CD4-positive, alpha-beta memory T cell (primary cell): ENCODE data around the gene ACACA. TPM values are rescaled to one million over a fixed set of nuclear protein-coding genes. Genes with fewer than 3 reads are reported as not detected.

Source experiments
- CTCF ChIA-PET: fragments of 350-600 bp; sonication (Branson Sonifier 250); formaldehyde crosslinking; loops from one replicate; lab custom pipeline; 2021; ENCODE audit warnings: inconsistent platforms; ENCODE audit not compliant: partially characterized antibody; lab: Charles Lee
- POLR2A ChIA-PET: fragments of 350-600 bp; sonication (Branson Sonifier 250); formaldehyde crosslinking; loops from one replicate; lab custom pipeline; 2021; ENCODE audit not compliant: partially characterized antibody; lab: Charles Lee
- DNase-seq, 5 donors: peaks; one replicate each; pipeline versions ENCODE4 v3.0.0 to v3.0.0-alpha.2; 2020 to 2022; ENCODE audit warnings: mixed read lengths in 1 of 5
- H3K27ac ChIP-seq: one replicate; pipeline ENCODE4 v1.7.0; 2013; ENCODE audit warnings: low read depth, low read length
- H3K27me3 ChIP-seq: 2 replicates; pipeline ENCODE4 v1.7.0; 2013; ENCODE audit warnings: mild to moderate bottlenecking, low read length, moderate library complexity; ENCODE audit not compliant: insufficient read depth
- H3K36me3 ChIP-seq: 2 replicates; pipeline ENCODE4 v1.7.0; 2013; ENCODE audit warnings: mild to moderate bottlenecking, low read length, moderate library complexity; ENCODE audit not compliant: insufficient read depth
- H3K4me1 ChIP-seq: 2 replicates; pipeline ENCODE4 v1.7.0; 2013; ENCODE audit warnings: mild to moderate bottlenecking, low read length, moderate library complexity; ENCODE audit not compliant: insufficient read depth
- H3K4me3 ChIP-seq, 2 donors: one replicate each; pipeline ENCODE4 v1.7.0; 2013; ENCODE audit warnings: low read length in 2 of 2, mild to moderate bottlenecking in 1 of 2
- H3K9me3 ChIP-seq, 2 donors: one replicate each; pipeline ENCODE4 v1.7.0; 2013; ENCODE audit warnings: low read length in 2 of 2, control low read depth in 1 of 2; ENCODE audit not compliant: control insufficient read depth in 1 of 2
- H3K27ac Mint-ChIP-seq, 7 donors: one replicate each; pipeline ENCODE4 v1.8.0; 2020 to 2021; ENCODE audit warnings: mixed read lengths in 7 of 7, mild to moderate bottlenecking in 6 of 7, inconsistent platforms in 3 of 7, moderate library complexity in 3 of 7
- H3K27me3 Mint-ChIP-seq, 2 donors: one replicate each; pipeline ENCODE4 v1.8.0; 2020 to 2021; ENCODE audit warnings: mixed read lengths in 2 of 2
- H3K36me3 Mint-ChIP-seq, 2 donors: one replicate each; pipeline ENCODE4 v1.8.0; 2020 to 2021; ENCODE audit warnings: mixed read lengths in 2 of 2, inconsistent platforms in 1 of 2, mild to moderate bottlenecking in 1 of 2
- H3K4me1 Mint-ChIP-seq, 4 donors: one replicate each; pipeline ENCODE4 v1.8.0; 2020 to 2021; ENCODE audit warnings: mixed read lengths in 4 of 4, mild to moderate bottlenecking in 1 of 4
- H3K4me3 Mint-ChIP-seq, 8 donors: one replicate each; pipeline ENCODE4 v1.8.0; 2020 to 2021; ENCODE audit warnings: mixed read lengths in 8 of 8, mild to moderate bottlenecking in 7 of 8, moderate library complexity in 6 of 8, inconsistent platforms in 3 of 8
- H3K9me3 Mint-ChIP-seq, 8 donors: one replicate each; pipeline ENCODE4 v1.8.0; 2020 to 2021; ENCODE audit warnings: mixed read lengths in 8 of 8, mild to moderate bottlenecking in 5 of 8, inconsistent platforms in 3 of 8, moderate library complexity in 1 of 8
- intact Hi-C: fragments of 100-400 bp; cut with micrococcal nuclease; formaldehyde crosslinking; loops from one replicate; pipeline ENCODE4 v1.15.1; 2023
- polyA plus RNA-seq, 2 donors: library from polyadenylated mRNA; unstranded; fragments of 300-500 nt; fragmentation: Illumina TruSeq; gene quantifications; one replicate each; pipeline ENCODE4 v1.2.3, GENCODE V29; 2021
- total RNA-seq, 2 experiments: library from RNA; stranded (reverse); gene quantifications; one replicate each; pipeline ENCODE4 v1.2.3, GENCODE V29; 2021

ACACA gene
- total and polyA plus RNA-seq, 4 experiments from 2014 or later: 4.8 to 15.2 (median 10.1) TPM

- Mint-ChIP-seq H3K36me3 (peaks cover 27 to 37% of the 10 kb centered on the region in 2 donors), H3K27ac (no peak overlapping the region), H3K27me3 (no peaks in the 10 kb centered on the region), H3K4me3 (no peak overlapping the region), H3K9me3 (no peaks in the 10 kb centered on the region), H3K4me1 (peaks cover 0 to 4% (median 2%) of the 10 kb centered on the region in 4 donors)
- Histone ChIP-seq H3K4me3 (no peak overlapping the region), H3K9me3 (no peaks in the 10 kb centered on the region), H3K36me3 (peaks cover 15% of the 10 kb centered on the region), H3K4me1 (no peaks in the 10 kb centered on the region), H3K27ac (no peak overlapping the region), H3K27me3 (no peaks in the 10 kb centered on the region)
- ChIA-PET CTCF (no interaction called here), POLR2A (interaction anchor here (1.4 kb wide), 1 partner anchor 11 kb away, joined by 3 read pairs; no protein-coding TSS in a partner anchor)
- DNase-seq: no peak
- intact Hi-C loops: no loop called here
Observed at GRCh38 chr17:37101306-37101705, 305.3 kb downstream of the ACACA start.

DNA sequence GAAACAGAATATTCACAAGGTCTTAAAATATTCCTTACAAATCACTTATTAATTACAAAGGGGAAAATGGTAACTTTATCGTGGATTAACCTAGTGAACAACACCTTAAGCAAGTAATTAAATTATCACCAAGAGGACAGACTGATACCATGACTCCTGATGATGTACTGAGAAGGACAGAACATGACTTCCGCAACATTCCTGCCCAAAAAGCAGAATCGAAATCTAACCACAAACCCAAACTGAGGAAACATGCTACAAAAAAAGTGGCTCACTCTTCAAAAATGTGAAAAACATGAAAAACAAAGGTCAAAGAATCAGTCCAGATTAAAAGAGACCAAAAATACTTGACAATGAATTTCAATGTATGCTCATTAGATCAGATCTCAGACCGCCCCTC, 306.4 kb downstream of the ACACA start:
- DNase-seq: no peak
- Mint-ChIP-seq H3K4me1 (peaks cover 0 to 10% (median 3%) of the 10 kb centered on the region in 4 donors), H3K27me3 (no peaks in the 10 kb centered on the region), H3K36me3 (peaks cover 32 to 45% of the 10 kb centered on the region in 2 donors), H3K9me3 (no peaks in the 10 kb centered on the region), H3K27ac (peak overlapping the region in 1 of 7 donors; percentile 46), H3K4me3 (no peak overlapping the region)
- peaks cover 21% of the 10 kb centered on the region for H3K36me3 ChIP-seq
- no peaks in the 10 kb centered on the region for H3K4me1 ChIP-seq
- no peaks in the 10 kb centered on the region for H3K9me3 ChIP-seq
- H3K27me3 ChIP-seq: no peaks in the 10 kb centered on the region
- H3K4me3 ChIP-seq: no peak overlapping the region
- intact Hi-C loops: no loop called here
- ChIA-PET CTCF (no interaction called here), POLR2A (no interaction called here)
- H3K27ac ChIP-seq: no peak overlapping the region

DNA sequence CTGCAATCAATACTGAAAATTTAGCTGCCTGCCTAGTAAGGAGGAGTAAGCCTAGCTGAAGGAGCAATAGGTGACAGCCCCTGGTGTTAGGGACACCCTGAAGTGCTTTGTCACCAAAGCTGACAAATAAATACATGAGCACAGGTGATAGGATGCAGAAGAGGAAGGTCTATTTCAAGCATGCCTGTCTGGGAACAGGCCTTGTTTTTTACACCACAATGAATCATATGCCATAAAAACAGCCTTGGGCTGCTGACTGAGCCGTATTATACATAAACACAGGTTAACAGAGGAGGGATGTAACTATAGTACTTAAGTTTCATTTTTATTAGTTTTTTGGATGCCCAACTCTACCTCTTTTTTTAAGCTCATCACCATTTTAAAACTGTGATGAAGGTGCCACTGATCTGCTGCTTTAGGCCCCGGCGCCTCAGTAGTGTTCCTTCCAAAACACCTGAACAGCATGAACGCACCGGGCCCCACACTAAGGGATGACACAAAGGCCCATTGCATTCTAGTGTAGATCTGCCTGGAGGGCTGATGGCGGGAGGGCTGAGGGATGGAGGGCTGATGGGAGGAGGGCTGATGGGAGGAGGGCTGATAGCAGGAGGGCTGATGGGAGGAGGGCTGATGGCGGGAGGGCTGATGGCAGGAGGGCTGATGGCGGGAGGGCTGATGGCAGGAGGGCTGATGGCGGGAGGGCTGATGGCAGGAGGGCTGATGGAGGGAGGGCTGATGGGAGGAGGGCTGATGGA, 307.5 kb downstream of the ACACA start:
- Histone ChIP-seq H3K4me1 (no peaks in the 10 kb centered on the region), H3K27ac (no peak overlapping the region), H3K9me3 (no peaks in the 10 kb centered on the region), H3K27me3 (no peaks in the 10 kb centered on the region), H3K4me3 (no peak overlapping the region), H3K36me3 (peaks cover 17% of the 10 kb centered on the region)
- POLR2A ChIA-PET: interaction anchor here (1.4 kb wide), 1 partner anchor 9 kb away, joined by 3 read pairs; no protein-coding TSS in a partner anchor
- H3K36me3 Mint-ChIP-seq: peaks cover 38 to 48% of the 10 kb centered on the region in 2 donors
- H3K4me1 Mint-ChIP-seq: peaks cover 2 to 21% (median 5%) of the 10 kb centered on the region in 4 donors
- H3K4me3 Mint-ChIP-seq: no peak overlapping the region
- DNase-seq: no peak
- H3K9me3 Mint-ChIP-seq: no peaks in the 10 kb centered on the region
- CTCF ChIA-PET: no interaction called here
- no peaks in the 10 kb centered on the region for H3K27me3 Mint-ChIP-seq
- H3K27ac Mint-ChIP-seq: peak overlapping the region in 3 of 7 donors; percentile 37 to 78 (median 57)
- intact Hi-C loops: no loop called here

GRCh38 chr17:37098152-37098551, 308.5 kb downstream of the ACACA start:
- peaks cover 41 to 52% of the 10 kb centered on the region in 2 donors for H3K36me3 Mint-ChIP-seq
- peak overlapping the region in 1 of 7 donors; percentile 73 for H3K27ac Mint-ChIP-seq

DNA sequence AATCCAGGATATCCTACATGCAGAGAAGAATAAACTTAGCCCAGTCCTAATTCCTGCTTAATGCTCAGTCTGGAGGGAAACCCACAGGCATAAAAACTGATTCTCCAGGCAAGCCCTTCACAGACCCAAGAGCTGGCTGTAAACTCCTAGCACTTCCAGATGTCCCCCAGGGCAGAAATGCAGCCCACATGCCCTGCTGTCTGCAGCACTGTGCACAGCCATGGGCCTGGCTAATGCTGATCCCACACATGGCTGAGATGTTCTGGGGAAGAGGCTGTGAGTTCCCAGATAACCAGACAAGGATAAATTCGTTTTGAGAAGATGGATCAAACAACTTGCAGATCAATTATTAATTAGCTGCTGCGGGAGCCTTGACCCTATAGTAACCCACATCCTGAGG, 309.5 kb downstream of the ACACA start:
- CTCF ChIA-PET: no interaction called here
- POLR2A ChIA-PET: no interaction called here
- Histone ChIP-seq H3K4me3 (no peak overlapping the region), H3K9me3 (no peaks in the 10 kb centered on the region), H3K4me1 (no peaks in the 10 kb centered on the region), H3K27me3 (no peaks in the 10 kb centered on the region), H3K36me3 (peaks cover 17% of the 10 kb centered on the region), H3K27ac (no peak overlapping the region)
- no peak overlapping the region for H3K27ac Mint-ChIP-seq
- H3K27me3 Mint-ChIP-seq: no peaks in the 10 kb centered on the region
- DNase-seq: no peak
- intact Hi-C loops: no loop called here
- no peaks in the 10 kb centered on the region for H3K9me3 Mint-ChIP-seq
- peaks cover 40 to 53% of the 10 kb centered on the region in 2 donors for H3K36me3 Mint-ChIP-seq
- H3K4me1 Mint-ChIP-seq: peaks cover 2 to 29% (median 5%) of the 10 kb centered on the region in 4 donors
- no peak overlapping the region for H3K4me3 Mint-ChIP-seq

More at GRCh38 chr17:37098152-37098551, 308.5 kb downstream of the ACACA start:
- Histone ChIP-seq H3K9me3 (no peaks in the 10 kb centered on the region), H3K27ac (no peak overlapping the region), H3K27me3 (no peaks in the 10 kb centered on the region), H3K4me3 (no peak overlapping the region), H3K36me3 (peaks cover 17% of the 10 kb centered on the region), H3K4me1 (no peaks in the 10 kb centered on the region)
- intact Hi-C loops: no loop called here
- Mint-ChIP-seq H3K9me3 (no peaks in the 10 kb centered on the region), H3K27me3 (no peaks in the 10 kb centered on the region), H3K4me1 (peaks cover 2 to 24% (median 5%) of the 10 kb centered on the region in 4 donors), H3K4me3 (no peak overlapping the region)
- CTCF ChIA-PET: no interaction called here
- DNase-seq: no peak
- POLR2A ChIA-PET: interaction anchor here (1.4 kb wide), 1 partner anchor 8 kb away, joined by 3 read pairs; no protein-coding TSS in a partner anchor

- Mint-ChIP-seq H3K27ac (peak overlapping the region in 3 of 7 donors; percentile 5 to 56 (median 51)), H3K36me3 (peaks cover 37 to 48% of the 10 kb centered on the region in 2 donors)
Observed at GRCh38 chr17:37096071-37096470, 310.6 kb downstream of the ACACA start.

DNA sequence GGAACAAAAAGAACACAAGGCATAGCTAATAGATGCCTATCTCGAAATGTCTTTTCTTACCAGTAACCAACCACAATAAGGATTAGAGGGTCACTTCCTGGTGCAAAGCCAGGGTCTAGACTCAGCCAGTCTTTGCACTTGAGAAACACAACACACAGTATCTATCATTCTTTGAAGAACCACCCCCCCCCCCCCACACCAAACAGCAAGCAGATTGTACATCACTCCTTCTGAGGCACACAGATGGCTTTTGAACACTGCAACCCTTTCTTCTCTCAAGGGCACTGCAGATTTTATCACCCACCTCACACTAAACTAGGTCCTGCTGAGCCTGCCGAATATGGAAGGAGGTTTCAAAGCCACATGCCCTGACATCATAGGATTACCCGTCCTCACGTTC, 312.2 kb downstream of the ACACA start:
- Mint-ChIP-seq H3K9me3 (no peaks in the 10 kb centered on the region), H3K27me3 (no peaks in the 10 kb centered on the region), H3K36me3 (peaks cover 37 to 48% of the 10 kb centered on the region in 2 donors), H3K4me1 (peaks cover 19 to 54% (median 22%) of the 10 kb centered on the region in 4 donors), H3K27ac (peak overlapping the region in 3 of 7 donors; percentile 32 to 47 (median 43)), H3K4me3 (no peak overlapping the region)
- ChIA-PET POLR2A (interaction anchor here (1.6 kb wide), 1 partner anchor 11 kb away, joined by 5 read pairs; no protein-coding TSS in a partner anchor), CTCF (interaction anchor here (1.2 kb wide), 1 partner anchor 17 kb away, joined by 3 read pairs; no protein-coding TSS in a partner anchor)
- Histone ChIP-seq H3K36me3 (peaks cover 17% of the 10 kb centered on the region), H3K9me3 (no peaks in the 10 kb centered on the region), H3K4me3 (no peak overlapping the region), H3K27me3 (no peaks in the 10 kb centered on the region), H3K27ac (no peak overlapping the region), H3K4me1 (peaks cover 22% of the 10 kb centered on the region)
- intact Hi-C loops: no loop called here
- no peak for DNase-seq

More at GRCh38 chr17:37096071-37096470, 310.6 kb downstream of the ACACA start:
- ChIA-PET CTCF (no interaction called here), POLR2A (no interaction called here)
- intact Hi-C loops: no loop called here
- DNase-seq: no peak
- Histone ChIP-seq H3K27me3 (no peaks in the 10 kb centered on the region), H3K4me1 (peaks cover 5% of the 10 kb centered on the region), H3K27ac (no peak overlapping the region), H3K36me3 (peaks cover 17% of the 10 kb centered on the region), H3K4me3 (no peak overlapping the region), H3K9me3 (no peaks in the 10 kb centered on the region)
- Mint-ChIP-seq H3K27me3 (no peaks in the 10 kb centered on the region), H3K4me3 (no peak overlapping the region), H3K9me3 (no peaks in the 10 kb centered on the region), H3K4me1 (peaks cover 4 to 37% (median 7%) of the 10 kb centered on the region in 4 donors)
